ENCODE results near the gene WARS2. TPM values are rescaled to one million over a fixed set of nuclear protein-coding genes. Genes with fewer than 3 reads are reported as not detected.

The WARS2 gene
- total and polyA plus RNA-seq, 2 donors from 2014 or later: 13.9 to 14.8 TPM

- H3K27me3 ChIP-seq (ENCODE audit: control insufficient read depth, insufficient read depth, low read length): peaks cover 92% of the 10 kb centered on the region
- intact Hi-C loops (cut with DNase I): no loop called here
- H3K36me3 ChIP-seq (ENCODE audit: control insufficient read depth in 2 of 3, insufficient read depth in 3 of 3, low read length in 3 of 3): no peaks in the 10 kb centered on the region
- DNase-seq: peak in 1 of 5 donors; percentile 58
- H3K9me3 ChIP-seq (ENCODE audit: control insufficient read depth in 2 of 3, insufficient read depth in 1 of 3, low read length in 3 of 3): peaks cover 0 to 2% (median 0%) of the 10 kb centered on the region in 3 donors
- no peak for TF ChIP-seq CTCF (IDR thresholded peaks at IDR 0.05; ENCODE audit: borderline replicate concordance, extremely low read depth, insufficient read depth)
- no peak for FAIRE-seq
- H3K9ac ChIP-seq (ENCODE audit: low read length in 3 of 3): no peak overlapping the region
- H3K4me1 ChIP-seq (ENCODE audit: control insufficient read depth in 2 of 3, insufficient read depth in 2 of 3, low read depth in 1 of 3, low read length in 3 of 3): no peaks in the 10 kb centered on the region
- no peak overlapping the region for H3K27ac ChIP-seq (ENCODE audit: low read depth in 2 of 2, low read length in 2 of 2)
- H3K4me3 ChIP-seq (ENCODE audit: low read length in 3 of 3): no peak overlapping the region
These were observed 147.4 kb downstream of the WARS2 start for GRCh38 chr1:118992868-118993699.

- Histone ChIP-seq H3K9me3 (ENCODE audit: control insufficient read depth in 2 of 3, insufficient read depth in 1 of 3, low read length in 3 of 3) (peaks cover 0 to 2% (median 0%) of the 10 kb centered on the region in 3 donors), H3K27ac (ENCODE audit: low read depth in 2 of 2, low read length in 2 of 2) (no peak overlapping the region), H3K27me3 (ENCODE audit: control insufficient read depth, insufficient read depth, low read length) (peaks cover 92% of the 10 kb centered on the region), H3K36me3 (ENCODE audit: control insufficient read depth in 2 of 3, insufficient read depth in 3 of 3, low read length in 3 of 3) (no peaks in the 10 kb centered on the region), H3K9ac (ENCODE audit: low read length in 3 of 3) (no peak overlapping the region), H3K4me1 (ENCODE audit: control insufficient read depth in 2 of 3, insufficient read depth in 2 of 3, low read depth in 1 of 3, low read length in 3 of 3) (peaks cover 0 to 2% (median 0%) of the 10 kb centered on the region in 3 donors), H3K4me3 (ENCODE audit: low read length in 3 of 3) (no peak overlapping the region)
- DNase-seq (peak in 1 of 5 donors; percentile 15), FAIRE-seq (no peak)
- intact Hi-C loops (cut with DNase I): no loop called here
- TF ChIP-seq CTCF (IDR thresholded peaks at IDR 0.05; ENCODE audit: borderline replicate concordance, extremely low read depth, insufficient read depth): no peak
These were observed 148.1 kb downstream of the WARS2 start for GRCh38 chr1:118992237-118992825.

- no peak for DNase-seq
- Histone ChIP-seq H3K4me3 (ENCODE audit: low read length in 3 of 3) (no peak overlapping the region), H3K9me3 (ENCODE audit: control insufficient read depth in 2 of 3, insufficient read depth in 1 of 3, low read length in 3 of 3) (peaks cover 0 to 9% (median 0%) of the 10 kb centered on the region in 3 donors), H3K27ac (ENCODE audit: low read depth in 2 of 2, low read length in 2 of 2) (no peak overlapping the region), H3K36me3 (ENCODE audit: control insufficient read depth in 2 of 3, insufficient read depth in 3 of 3, low read length in 3 of 3) (no peaks in the 10 kb centered on the region), H3K27me3 (ENCODE audit: control insufficient read depth, insufficient read depth, low read length) (peaks cover 93% of the 10 kb centered on the region), H3K4me1 (ENCODE audit: control insufficient read depth in 2 of 3, insufficient read depth in 2 of 3, low read depth in 1 of 3, low read length in 3 of 3) (peaks cover 0 to 7% (median 0%) of the 10 kb centered on the region in 3 donors), H3K9ac (ENCODE audit: low read length in 3 of 3) (no peak overlapping the region)
- intact Hi-C loops (cut with DNase I): no loop called here
- FAIRE-seq: no peak
- no peak for TF ChIP-seq CTCF (IDR thresholded peaks at IDR 0.05; ENCODE audit: borderline replicate concordance, extremely low read depth, insufficient read depth)
These were observed 149.0 kb downstream of the WARS2 start for GRCh38 chr1:118991448-118991847.
